HepG2 (cell line): ENCODE measurements around the gene FNDC8. TPM values are rescaled to one million over a fixed set of nuclear protein-coding genes. Genes with fewer than 3 reads are reported as not detected.

Source experiments
- ATF1 ChIP-seq: IDR thresholded peaks from 2 replicates; pipeline ENCODE4 v1.6.1; 2016; ENCODE audit warnings: mild to moderate bottlenecking, control low read depth
- CHCHD3 ChIP-seq: sonication (generic); formaldehyde crosslinking; IDR thresholded peaks from 2 replicates; pipeline ENCODE4 v1.8.0; 2022; ENCODE audit warnings: mild to moderate bottlenecking, missing genetic modification reagents, moderate library complexity
- GMEB2 ChIP-seq: IDR thresholded peaks from 2 replicates; pipeline ENCODE4 v1.6.1; 2016; ENCODE audit warnings: missing biosample characterization, missing genetic modification reagents, low read depth
- HIC2 ChIP-seq: sonication (generic); formaldehyde crosslinking; IDR thresholded peaks from 2 replicates; pipeline ENCODE4 v1.9.0; 2022; ENCODE audit warnings: low read depth, missing genetic modification reagents
- JUND ChIP-seq: sonication (generic); formaldehyde crosslinking; IDR thresholded peaks from 2 replicates; pipeline ENCODE4 v1.8.0; 2022; ENCODE audit warnings: mild to moderate bottlenecking, missing genetic modification reagents
- MEIS1 ChIP-seq: sonication (generic); formaldehyde crosslinking; IDR thresholded peaks from 2 replicates; pipeline ENCODE4 v1.9.0; 2021; ENCODE audit warnings: mild to moderate bottlenecking, missing genetic modification reagents, moderate library complexity, borderline replicate concordance
- NR2C2 ChIP-seq: sonication (generic); formaldehyde crosslinking; IDR thresholded peaks from 2 replicates; pipeline ENCODE4 v1.4.0; 2020; ENCODE audit warnings: missing genetic modification reagents, mild to moderate bottlenecking, moderate library complexity, borderline replicate concordance
- PAF1 ChIP-seq: IDR thresholded peaks from 2 replicates; pipeline ENCODE4 v1.6.1; 2016; ENCODE audit warnings: missing genetic modification reagents, missing compliant biosample characterization
- RBFOX2 ChIP-seq: fragments of 200-400 bp; formaldehyde crosslinking; IDR thresholded peaks from 2 replicates; pipeline ENCODE4 v1.6.1; 2017; ENCODE audit warnings: low read depth, mild to moderate bottlenecking, low read length
- SAFB2 ChIP-seq: sonication (generic); formaldehyde crosslinking; IDR thresholded peaks from 2 replicates; pipeline ENCODE4 v1.5.1; 2020; ENCODE audit warnings: missing genetic modification reagents, low read depth, mild to moderate bottlenecking, borderline replicate concordance
- SIN3A ChIP-seq: IDR thresholded peaks from 2 replicates; pipeline ENCODE4 v1.6.1; 2011; ENCODE audit warnings: low read depth, mild to moderate bottlenecking, control low read depth, low read length, borderline replicate concordance
- SRY ChIP-seq: sonication (generic); formaldehyde crosslinking; IDR thresholded peaks from 2 replicates; pipeline ENCODE4 v1.8.0; 2022; ENCODE audit warnings: mild to moderate bottlenecking, missing genetic modification reagents
- THAP7 ChIP-seq: sonication (generic); formaldehyde crosslinking; IDR thresholded peaks from 2 replicates; pipeline ENCODE4 v1.8.1; 2023; ENCODE audit warnings: mild to moderate bottlenecking, missing genetic modification reagents
- ZGPAT ChIP-seq: IDR thresholded peaks from 2 replicates; pipeline ENCODE4 v1.6.1; 2016; ENCODE audit warnings: mild to moderate bottlenecking
- ZNF446 ChIP-seq: sonication (generic); formaldehyde crosslinking; IDR thresholded peaks from 2 replicates; pipeline ENCODE4 v1.5.0; 2020; ENCODE audit warnings: mild to moderate bottlenecking, missing genetic modification reagents
- ZNF580 ChIP-seq: IDR thresholded peaks from 2 replicates; pipeline ENCODE4 v1.6.1; 2016; ENCODE audit warnings: low read depth, borderline replicate concordance
- ZNF709 ChIP-seq: sonication (generic); formaldehyde crosslinking; IDR thresholded peaks from 2 replicates; pipeline ENCODE4 v1.5.0; 2020; ENCODE audit warnings: mild to moderate bottlenecking, missing genetic modification reagents
- ZNF772 ChIP-seq: sonication (generic); formaldehyde crosslinking; IDR thresholded peaks from 2 replicates; pipeline ENCODE4 v1.5.0; 2020; ENCODE audit warnings: mild to moderate bottlenecking, missing genetic modification reagents
- ZNF788 ChIP-seq: sonication (generic); formaldehyde crosslinking; IDR thresholded peaks from 2 replicates; pipeline ENCODE4 v1.5.0; 2020; ENCODE audit warnings: mild to moderate bottlenecking, missing genetic modification reagents, borderline replicate concordance
- ZNF891 ChIP-seq: sonication (generic); formaldehyde crosslinking; IDR thresholded peaks from 2 replicates; pipeline ENCODE4 v1.5.0; 2020; ENCODE audit warnings: mild to moderate bottlenecking, missing genetic modification reagents
- ZSCAN9 ChIP-seq: IDR thresholded peaks from 2 replicates; pipeline ENCODE4 v1.6.1; 2016; ENCODE audit warnings: borderline replicate concordance
- polyA plus RNA-seq, 8 experiments: library from polyadenylated mRNA; depleted of rRNA in 3 of 8; stranded (reverse) in 7 of 8; unstranded in 1 of 8; fragments of >200 nt; fragmentation: Illumina TruSeq in 4 of 8; extraction: Trizol in 4 of 8; gene quantifications; 2 replicates each; pipeline versions ENCODE4 v1.2.1 to v1.2.3, GENCODE V29; 2011 to 2016; ENCODE audit warnings: low read depth in 4 of 8, missing spikeins in 1 of 8, mixed read lengths in 1 of 8; ENCODE audit not compliant: insufficient read depth in 1 of 8
- total RNA-seq, 5 experiments: library from RNA; depleted of rRNA; stranded (reverse); fragments of >200 nt; fragmentation: Illumina TruSeq; extraction: Trizol; gene quantifications; 2 replicates each; pipeline ENCODE4 v1.2.3, GENCODE V29; 2016; ENCODE audit warnings: low read depth in 1 of 5

FNDC8 gene
- total and polyA plus RNA-seq, 2 of the 13 experiments (the other 11 are each of a cell fraction or from before 2014, with no cell fraction given): not detected

GRCh38 chr17:35119370-35120165, 1.8 kb upstream of the FNDC8 start, which contains the start of gene RAD51D (continued):
- TF ChIP-seq RBFOX2 (peak; percentile 77), MEIS1 (CRISPR knock-in tag) (peak; percentile 37; the same call in 1 of the 2 replicates), ZNF709 (CRISPR knock-in tag) (peak; percentile 77), THAP7 (CRISPR knock-in tag) (no peak), SAFB2 (CRISPR knock-in tag) (peak; percentile 52), CHCHD3 (0 out of 2 replicates have a peak, but pooled peaks have one; percentile 32), SIN3A (0 out of 2 replicates have a peak, but pooled peaks have one; percentile 25), HIC2 (peak; percentile 69; the same call in 1 of the 2 replicates), JUND (CRISPR knock-in tag) (0 out of 2 replicates have a peak, but pooled peaks have one; percentile 30), ATF1 (CRISPR knock-in tag) (no peak), ZNF446 (CRISPR knock-in tag) (peak; percentile 86), GMEB2 (no peak), ZNF788 (peak; percentile 73; the same call in 1 of the 2 replicates), ZNF580 (CRISPR knock-in tag) (0 out of 2 replicates have a peak, but pooled peaks have one; percentile 22), NR2C2 (CRISPR knock-in tag) (peak; percentile 74), SRY (peak; percentile 32; the same call in 1 of the 2 replicates), ZSCAN9 (peak; percentile 31; the same call in 1 of the 2 replicates), ZNF891 (CRISPR knock-in tag) (peak; percentile 83), ZNF772 (CRISPR knock-in tag) (0 out of 2 replicates have a peak, but pooled peaks have one; percentile 56), ZGPAT (CRISPR knock-in tag) (peak; percentile 64; the same call in 1 of the 2 replicates), PAF1 (CRISPR knock-in tag) (no peak)
